Tongue (tissue), 2 donors: ENCODE data around the gene HOOK1. TPM values are rescaled to one million over a fixed set of nuclear protein-coding genes. Genes with fewer than 3 reads are reported as not detected.
"Not testable (repeated sequence)": the region's sequence is repeated elsewhere in the genome, so short reads cannot be mapped to it uniquely, and the experiment has no call there.

Experiments
- DNase-seq: peaks from one replicate; pipeline ENCODE4 v3.0.0-alpha.2; 2015
- total RNA-seq: library from RNA; depleted of rRNA; stranded (reverse); fragments of >200 nt; gene quantifications from one replicate; pipeline ENCODE4 v1.2.3, GENCODE V29; 2014

Gene HOOK1
- total RNA-seq, 1 donor from 2014 or later = 9.6 TPM

DNA sequence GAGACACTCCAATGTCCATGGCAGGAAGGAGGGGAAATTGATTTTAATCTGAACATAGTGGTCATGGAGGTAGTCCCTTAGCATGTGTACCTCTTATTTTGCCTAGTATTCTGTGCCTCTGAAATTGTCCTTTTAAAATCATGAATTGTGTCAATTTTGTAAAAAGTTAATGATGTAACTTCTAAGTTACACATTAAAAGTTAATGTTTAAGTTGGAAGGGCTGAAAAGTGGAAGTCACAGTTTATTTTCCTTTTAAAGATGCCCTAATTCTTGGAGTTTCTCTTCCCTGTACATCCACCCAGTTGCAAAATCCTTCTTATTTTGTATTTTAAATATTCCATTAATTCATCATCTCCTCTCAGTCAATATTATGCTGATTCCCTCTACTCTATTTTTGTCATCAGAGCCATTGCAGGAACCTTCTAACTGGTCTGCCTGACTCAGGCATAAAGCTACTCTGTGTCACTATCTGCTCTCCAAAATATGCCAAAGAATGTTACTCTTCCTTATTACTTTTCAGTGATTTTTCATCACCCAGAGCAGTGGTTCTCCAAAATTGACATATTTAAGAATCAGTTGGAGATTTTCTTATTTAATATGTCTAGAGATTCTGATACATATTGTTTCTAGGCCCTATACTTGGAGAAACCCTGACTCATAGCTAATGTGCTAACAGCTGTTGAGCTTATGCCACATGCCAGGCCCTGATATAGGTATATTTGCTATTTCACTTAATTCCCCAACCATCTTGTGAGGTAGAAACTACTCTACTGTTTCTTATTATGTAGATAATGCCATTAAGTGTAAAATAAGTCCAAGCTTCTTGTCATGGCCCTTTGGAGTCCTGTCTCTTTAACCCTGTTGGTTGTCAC is 5.1 kb downstream of the HOOK1 start:
- DNase-seq = no peak

DNA sequence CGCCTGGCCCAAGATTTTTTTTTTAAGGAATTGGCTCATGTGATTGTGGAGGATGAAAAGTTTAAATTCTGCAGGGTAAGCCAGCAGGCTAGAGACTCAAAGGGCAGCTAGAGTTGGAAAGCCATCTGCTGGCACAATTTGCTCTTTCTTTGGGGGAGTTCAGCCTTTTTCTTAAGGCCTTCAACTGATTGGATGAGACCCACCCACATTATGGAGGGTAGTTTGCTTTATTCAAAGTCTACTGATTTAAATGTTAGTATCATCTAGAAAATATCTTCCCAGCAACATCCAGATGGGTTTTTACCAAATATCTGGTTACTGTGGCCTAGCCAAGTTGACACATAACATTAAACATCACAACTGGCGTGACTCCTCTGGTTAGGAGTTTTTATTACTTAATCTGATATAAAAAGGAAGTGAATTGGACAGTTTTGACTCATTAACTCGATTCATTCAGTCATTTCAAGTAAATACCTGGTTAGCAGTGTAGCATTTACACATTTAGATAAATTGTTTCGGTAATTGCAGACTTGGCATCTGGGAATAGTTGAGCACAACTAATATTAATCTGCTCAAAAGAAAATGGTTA is 12.4 kb downstream of the HOOK1 start:
- no peak for DNase-seq

DNA sequence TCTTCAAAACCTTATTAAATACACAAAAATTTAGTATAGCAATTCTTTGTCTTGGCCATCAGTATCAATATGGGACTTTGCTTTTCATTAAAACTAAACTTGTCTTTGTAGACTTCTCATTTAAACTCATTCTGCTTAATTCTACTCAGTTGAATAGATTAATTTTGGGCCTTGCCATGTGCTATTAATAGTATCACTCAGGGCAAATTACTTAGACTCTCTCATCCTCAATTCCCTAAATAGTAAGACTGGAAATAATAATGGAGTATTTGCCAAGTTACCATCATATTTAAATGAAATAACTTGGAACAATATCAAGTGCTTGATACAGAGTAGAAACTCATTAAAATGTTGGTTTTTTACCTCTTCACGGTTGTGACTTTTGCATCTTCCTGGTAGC is 13.4 kb downstream of the HOOK1 start:
- DNase-seq = no peak

DNA sequence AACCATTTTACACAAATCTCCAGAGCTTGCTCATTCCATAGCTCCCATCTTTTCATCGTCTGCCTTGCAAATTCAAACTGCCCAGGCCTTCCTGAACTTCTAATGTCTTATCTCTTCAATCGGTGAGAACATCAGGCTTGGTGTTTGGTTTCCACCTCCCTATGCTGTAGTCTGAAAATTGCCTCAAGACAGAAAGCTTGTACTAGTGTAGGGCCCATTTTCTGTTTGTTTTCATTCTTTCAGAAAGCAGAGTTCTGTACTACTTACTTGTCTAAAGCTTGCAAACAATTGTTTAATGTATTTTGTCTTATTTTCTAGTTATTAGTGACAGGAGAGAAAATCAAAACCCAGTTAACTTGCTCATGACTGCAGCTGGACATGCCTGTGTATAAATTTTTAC is 16.8 kb downstream of the HOOK1 start:
- no peak for DNase-seq

DNA sequence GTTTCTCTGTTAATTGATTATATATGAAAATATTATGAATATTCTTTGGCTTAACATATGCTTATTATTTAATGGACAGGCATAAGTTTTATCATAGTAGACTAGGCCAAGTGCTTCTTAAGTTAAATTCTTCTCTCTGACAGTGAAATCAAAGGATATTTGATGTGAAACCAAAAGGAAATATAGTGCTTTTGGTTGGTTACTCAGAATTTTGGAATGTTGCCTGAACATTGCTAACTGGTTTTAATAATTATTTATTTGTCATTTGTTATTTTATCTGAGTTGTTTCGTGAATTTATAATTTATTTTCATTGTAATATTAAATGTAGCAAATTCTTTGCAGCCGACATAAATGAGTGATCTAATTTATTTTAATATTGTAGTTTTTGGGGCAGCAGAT is 18.3 kb downstream of the HOOK1 start:
- DNase-seq = no peak

DNA sequence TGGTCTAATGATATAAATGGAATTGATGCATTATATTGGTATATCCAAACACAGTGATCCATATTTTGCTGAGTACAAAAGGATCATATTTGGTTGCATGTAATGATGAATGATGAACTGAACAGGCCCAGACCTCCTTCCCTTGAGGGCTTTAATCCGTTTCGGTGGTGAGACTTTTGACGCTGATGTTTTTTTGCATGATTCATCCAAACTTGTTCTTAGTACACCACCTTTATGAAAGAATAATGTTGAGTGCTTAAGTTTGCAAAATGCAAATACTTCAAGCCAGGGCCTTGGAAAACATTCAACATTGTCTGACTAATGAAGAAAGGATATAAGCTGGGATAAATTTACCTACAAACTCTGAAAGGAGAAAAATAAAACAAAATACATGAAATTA is 19.2 kb downstream of the HOOK1 start:
- no peak for DNase-seq

DNA sequence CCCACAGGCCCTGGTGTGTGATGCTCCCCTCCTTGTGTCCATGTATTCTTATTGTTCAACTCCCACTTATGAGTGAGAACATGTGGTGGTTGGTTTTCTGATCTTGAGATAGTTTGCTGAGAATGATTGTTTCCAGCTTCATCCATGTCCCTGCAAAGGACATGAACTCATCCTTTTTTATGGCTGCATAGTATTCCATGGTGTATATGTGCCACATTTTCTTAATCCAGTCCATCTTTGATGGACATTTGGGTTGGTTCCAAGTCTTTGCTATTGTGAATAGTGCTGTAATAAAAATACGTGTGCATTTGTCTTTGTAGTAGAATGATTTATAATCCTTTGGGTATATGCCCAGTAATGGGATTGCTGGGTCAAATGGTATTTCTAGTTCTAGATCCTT is 23.1 kb downstream of the HOOK1 start:
- not testable (repeated sequence) for DNase-seq

DNA sequence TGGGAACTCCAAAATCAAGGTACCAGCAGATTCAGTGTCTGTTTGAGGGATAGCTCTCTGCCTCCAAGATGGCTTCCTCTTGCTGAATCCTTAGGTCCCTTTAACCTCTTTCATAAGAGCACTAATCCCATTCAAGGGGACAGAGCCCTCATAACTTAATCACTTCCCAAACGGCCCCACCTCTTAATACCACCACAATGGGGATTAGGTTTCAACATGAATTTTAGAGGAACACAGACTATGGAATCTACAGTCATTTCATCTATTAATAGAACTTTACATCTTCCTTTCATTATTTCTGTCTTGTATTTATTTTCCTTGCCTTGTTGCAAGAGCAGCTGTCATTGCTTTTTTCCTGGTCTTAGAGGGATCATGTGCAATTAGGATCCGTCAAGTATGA is 30.3 kb downstream of the HOOK1 start:
- peak; percentile 17 for DNase-seq

DNA sequence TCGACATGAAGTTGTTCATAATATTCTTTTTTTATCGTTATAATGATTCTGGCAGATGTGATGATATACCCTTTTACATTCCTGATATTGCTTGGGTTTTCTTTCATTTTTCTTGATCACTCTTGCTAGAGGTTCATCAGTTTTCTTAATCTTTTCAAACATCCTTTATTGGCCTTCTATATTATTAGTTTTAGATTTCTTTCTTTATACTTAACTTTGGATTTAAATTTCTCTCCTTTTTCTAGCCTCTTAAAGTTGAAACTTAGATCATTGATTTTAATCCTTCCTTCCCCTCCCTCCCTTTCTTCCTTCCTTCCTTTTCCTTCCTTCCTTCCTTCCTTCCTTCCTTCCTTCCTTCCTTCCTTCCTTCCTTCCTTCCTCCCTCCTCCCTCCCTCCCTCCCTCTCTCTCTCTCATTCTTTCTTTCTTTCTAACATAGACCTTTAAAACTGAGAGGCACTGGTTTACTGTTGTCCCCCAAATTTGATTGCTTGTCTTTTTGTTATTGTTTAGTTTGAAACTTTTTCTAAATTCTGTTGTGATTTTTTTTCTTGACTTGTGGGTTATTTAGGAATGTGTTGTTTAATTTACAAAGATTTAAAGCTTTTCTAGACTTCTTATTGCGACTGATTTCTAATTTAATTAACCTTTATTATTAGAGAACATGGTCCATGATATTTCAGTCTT is 31.6 kb downstream of the HOOK1 start:
- no peak for DNase-seq

DNA sequence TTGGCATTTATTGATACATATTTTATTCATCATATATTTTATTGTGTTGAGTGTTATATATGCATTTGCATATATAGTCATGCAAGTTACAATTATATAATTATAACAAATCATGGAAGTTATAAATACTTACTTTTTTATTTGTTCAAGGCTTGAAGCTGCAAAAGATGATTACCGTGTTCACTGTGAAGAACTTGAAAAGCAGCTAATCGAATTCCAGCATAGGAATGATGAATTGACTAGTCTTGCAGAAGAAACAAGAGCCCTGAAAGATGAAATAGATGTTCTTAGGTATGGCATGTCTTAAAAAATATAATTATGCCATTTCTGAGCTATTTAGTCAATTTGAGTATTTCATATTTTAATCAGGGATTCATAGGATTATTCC is 32.1 kb downstream of the HOOK1 start:
- DNase-seq = no peak

DNA sequence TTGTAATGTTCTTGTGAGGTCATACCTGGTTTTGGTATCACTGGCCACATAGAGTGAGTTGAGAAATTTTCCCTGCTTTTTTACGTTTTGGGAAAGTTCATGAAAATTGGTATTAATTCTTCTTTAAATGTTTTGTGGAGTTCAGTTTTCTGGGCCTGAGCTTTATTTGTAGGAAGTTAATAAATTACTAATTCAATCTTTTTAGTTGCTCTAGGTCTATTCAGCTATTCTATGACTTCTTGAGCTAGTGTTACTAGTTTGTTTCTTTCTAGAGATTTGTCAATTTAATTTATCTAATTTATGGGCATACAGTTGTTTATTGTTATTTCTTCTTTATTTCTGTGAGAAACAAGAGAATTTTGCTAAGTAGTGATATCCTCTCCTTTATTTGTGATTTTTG is 37.4 kb downstream of the HOOK1 start:
- no peak for DNase-seq

DNA sequence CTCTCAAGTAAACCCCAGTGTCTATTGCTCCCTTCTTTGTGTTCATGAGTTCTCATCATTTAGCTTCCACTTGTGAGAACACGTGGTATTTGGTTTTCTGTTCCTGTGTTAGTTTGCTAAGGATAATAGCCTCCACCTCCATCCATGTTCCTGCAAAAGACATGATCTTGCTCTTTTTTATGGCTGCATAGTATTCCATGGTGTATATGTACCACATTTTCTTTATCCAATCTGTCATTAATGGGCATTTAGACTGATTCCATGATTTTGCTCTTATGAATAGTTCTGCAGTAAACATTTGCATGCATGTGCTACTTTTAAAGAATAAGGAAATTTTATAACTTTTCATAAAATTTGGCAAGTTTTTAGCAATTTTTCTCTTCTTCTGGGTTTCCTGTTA is 40.5 kb downstream of the HOOK1 start:
- DNase-seq = not testable (repeated sequence)

DNA sequence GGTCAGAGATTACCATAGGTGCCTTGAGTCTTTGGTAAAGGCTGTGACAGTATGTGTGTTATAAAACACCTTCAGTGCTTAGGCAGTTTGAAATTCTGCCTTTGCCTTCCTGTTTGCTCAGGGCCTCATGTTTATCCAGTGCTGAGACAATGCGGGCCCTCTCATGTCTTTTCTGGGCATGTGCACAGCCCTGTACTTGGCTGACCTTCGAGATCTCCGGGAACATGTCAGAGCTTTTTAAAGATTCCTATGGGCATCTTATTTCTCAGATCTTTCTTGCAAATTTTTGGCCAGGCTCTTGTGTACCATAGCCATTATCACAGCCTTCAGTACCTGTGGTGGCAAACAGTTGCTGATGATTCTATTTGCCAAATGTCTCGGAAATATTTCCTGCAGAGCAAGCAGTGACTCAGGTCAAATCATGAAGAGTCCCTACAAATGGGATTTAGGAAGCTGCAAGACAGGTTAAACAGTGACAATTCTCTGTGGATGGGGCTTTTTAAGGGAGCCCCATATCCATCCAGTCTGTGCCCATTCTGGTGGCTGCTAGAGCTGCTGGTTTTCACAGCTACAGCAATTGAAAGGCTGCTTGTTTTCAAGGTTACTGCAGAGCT is 42.1 kb downstream of the HOOK1 start:
- DNase-seq = peak; percentile 5

DNA sequence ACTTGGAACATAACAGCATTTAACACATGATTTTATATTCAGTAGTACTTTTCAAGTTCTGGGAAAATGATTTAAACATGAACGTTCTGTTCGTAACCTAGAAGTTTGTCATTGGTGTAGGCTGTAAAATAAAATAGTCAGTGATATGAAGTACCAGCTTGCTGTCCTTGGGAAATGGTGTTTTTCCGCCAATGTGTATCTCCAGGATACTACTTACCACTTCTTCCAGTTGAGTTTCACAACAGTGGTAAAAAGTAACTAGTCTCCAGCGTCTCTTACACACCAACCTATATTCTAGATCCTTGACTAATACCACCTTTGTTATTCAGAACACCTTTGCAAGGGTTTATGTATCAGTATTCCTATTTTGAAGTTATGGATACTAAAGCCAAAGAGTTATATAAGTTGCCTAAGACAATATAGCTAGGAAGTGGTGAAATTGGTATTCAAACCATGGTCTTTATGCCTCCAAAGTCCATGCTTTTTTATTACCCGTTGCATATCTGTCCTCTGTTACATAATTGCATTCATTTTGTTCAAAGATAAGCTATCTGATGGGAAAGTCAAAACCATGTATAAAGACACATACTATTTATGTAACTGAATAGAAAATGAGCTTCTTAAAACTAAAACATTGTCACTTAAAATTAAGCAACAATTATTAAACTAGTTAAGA is 43.1 kb downstream of the HOOK1 start:
- DNase-seq = no peak

DNA sequence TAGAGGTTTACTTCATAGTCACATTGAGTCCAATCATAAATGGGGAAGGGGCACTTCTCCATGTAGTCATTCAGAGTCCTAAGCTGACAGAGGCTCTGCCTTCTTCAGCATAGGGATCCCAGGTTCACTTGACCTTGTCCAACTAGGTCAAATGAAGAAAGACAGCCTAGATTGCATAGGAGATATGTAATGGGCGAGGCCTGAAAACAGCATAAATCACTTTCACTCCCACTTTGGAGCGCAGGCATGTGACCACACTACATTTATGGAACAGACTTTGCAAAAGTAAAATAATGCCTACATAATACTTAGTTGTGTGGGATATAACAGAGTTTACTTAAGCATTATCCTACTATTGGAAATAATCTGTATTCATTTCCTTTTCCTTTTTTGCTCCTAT is 51.7 kb downstream of the HOOK1 start:
- DNase-seq = no peak

DNA sequence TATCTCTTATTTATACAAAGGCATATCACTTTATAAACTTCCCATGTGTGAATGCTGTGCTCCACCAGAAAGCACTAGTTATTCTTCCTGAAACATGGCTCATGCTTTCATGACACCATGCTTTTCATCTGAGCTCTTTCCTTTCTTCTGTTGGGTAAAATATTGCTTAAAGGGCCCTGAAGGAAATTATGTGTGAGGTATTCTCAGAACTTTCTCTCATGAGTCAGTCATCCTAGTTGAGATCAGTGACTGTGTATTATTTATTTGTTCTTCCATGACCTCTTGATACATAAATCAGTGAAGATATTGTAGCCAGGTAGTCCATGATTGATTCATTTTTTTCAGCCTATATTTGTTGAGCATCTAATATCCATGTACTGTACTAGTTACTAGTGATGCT is 57.0 kb downstream of the HOOK1 start:
- no peak for DNase-seq

DNA sequence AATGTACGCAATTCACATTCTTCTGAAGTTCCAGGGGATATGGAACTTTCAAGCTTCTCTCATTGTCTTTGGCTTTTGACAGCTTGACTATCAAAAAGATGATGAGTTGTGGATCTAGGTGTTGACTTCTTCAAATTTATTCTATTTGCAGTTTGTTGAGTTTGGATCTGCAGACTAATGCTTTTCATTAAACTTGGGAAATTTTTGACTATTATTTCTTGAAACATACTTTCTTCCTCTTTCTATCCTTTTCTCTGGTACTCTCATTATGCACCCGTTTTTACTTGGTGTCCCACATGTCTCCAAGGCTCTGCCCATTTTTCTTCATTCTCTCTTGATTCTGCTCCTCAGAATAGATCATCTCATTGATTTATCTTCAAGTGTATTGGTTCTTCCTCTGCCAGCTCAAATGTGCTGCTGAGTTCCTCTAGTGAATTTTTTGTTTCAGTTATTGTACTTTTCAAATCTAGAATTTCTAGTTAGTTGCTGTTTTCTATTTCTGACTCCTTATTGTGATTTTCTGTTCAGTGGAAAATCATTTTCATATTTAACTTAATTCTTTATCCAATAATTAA is 62.4 kb downstream of the HOOK1 start:
- no peak for DNase-seq

DNA sequence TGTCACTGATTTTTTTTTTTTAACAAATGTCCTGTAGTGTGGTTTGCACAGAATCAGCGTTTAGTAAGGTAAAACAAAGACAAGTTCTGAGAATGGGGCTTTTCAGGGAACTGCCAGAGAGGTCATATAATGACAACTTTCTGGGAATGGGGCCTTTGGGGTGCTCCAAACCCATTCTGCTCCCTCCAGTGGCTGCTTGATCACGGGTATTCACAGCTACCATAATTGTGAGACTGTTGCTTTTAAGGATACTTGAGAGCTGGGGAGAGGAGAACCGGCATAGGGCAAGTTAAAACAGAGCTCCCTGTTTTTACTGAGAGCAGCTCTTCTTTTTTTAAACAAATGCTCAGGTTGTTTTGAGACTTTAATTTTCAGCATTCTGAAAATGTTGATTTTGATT is 63.6 kb downstream of the HOOK1 start:
- DNase-seq = no peak

DNA sequence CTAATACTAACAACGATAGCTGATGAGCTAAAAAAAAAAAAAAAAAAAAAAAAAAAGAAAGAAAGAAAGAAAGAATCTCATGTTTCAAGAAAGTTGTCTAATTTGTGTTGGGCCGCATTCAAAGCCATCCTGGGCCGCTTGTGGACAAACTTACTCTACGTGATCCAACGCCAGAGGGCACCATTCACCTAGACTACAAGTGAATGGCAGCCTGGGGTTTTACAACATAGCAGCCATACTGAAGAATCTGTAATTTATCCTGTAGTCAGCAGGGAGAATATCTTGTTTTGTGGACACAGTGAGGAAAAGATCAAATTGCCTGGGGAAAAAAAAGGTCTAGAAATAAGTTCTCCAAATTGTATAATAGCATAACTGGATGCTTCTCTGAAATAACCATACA is 64.8 kb downstream of the HOOK1 start:
- peak; percentile 87 for DNase-seq

DNA sequence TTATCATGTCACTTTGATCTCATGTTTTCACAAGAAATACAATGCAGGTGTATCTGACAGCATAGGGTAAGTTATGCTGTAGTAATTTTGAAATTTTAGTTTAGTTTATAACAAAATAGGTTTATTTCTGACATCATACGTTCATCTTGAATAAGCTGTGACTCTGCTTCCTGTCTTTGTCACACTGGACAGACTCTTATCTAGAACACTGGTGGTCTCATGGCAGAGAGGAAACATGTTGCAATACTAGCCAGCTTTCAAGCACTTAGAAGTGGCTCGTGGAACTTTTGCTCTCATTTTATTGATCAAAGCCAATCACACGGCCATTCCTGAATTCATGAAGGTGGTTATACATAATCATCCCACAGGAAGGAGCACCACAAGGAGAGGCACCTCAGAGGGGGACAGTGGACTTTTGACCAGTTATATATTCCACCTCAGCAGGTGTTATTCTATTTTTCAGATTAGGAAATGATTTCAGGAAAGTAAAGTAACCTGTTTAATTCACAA is 65.3 kb downstream of the HOOK1 start:
- no peak for DNase-seq

DNA sequence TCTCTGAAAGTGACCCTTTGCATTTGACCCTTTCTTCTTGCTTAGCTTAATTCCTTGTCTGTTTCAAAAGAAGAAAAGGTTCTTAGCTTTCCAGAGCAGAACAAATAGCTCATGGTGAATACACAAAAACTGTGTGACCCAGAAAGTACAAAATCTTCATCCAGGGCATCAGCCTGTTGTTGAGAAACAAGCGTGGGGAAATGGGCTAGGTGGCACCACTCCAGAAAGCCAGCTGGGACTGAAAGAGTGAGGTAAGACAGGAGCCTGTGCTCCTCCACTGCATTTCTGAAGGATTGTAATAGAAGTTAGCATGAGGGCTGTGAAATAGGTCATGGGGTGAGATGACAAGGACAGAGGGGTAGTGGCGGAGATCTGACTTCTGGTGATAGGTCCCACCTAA is 66.0 kb downstream of the HOOK1 start:
- no peak for DNase-seq
